ENCODE results near the gene FLVCR2. TPM values are rescaled to one million over a fixed set of nuclear protein-coding genes. Genes with fewer than 3 reads are reported as not detected.

Gene FLVCR2
- total RNA-seq, 4 donors from 2014 or later, result 4.3 to 9.1 (median 6.3) TPM

DNA sequence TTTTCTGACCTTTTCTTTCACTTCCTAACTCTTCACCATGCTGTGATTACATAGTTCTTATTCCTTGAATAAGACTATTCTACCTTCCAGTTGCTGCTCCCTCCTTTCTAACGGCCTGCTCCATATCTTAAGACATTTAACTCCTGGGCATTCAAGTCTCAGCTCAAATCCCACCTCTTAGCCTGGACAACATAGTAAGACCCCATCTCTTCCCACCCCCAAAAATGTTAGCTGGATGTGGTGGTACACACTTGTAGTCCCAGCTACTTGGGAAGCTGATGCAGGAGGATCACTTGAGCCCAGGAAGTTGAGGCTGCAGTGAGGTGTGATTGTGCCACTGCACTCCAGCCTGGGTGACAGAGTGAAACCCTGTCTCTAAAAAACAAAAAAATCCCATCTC, 71.4 kb downstream of the FLVCR2 start:
- intact Hi-C loops (cut with DNase I), result no loop called here

DNA sequence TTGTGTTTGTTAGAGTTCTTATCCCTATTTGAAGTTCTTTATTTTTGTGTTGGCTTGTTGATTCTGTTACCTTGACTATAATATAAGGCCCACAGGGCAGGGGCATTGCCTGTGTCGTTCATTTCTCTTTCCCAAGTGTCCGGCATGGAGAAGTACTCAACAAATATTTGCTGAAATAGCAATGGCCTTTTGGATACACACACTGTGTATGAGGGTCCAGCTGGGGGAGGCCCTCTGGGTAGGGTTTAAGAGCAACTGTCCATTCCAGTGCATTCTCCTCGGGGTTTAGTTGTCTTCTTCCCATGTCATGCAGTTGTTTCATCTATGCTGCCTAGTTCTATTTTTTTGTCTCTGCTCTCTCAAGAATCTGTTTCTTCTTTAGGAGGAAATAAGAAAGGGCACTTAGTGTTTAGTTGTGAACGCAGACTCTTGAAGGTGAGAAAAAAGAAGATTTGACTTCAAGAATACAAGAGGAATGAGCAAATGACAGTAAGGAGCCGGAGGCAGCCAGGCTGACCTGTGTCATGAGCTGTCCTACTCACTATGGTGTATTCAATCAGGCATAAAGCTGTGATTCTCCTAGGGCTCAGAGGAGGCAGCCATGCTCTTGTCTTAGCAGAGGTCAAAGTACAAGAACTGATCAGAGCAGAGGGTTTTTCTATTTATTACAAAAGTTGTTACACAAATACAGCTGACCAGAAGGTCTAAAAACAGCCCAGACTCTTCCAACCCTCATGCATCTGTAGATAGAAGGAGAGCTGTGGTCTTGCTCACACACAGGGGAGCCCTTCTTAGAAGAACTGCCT, 72.0 kb downstream of the FLVCR2 start:
- TF ChIP-seq POLR2A (IDR thresholded peaks at IDR 0.05), result no peak
- TF ChIP-seq, protein P1, sequence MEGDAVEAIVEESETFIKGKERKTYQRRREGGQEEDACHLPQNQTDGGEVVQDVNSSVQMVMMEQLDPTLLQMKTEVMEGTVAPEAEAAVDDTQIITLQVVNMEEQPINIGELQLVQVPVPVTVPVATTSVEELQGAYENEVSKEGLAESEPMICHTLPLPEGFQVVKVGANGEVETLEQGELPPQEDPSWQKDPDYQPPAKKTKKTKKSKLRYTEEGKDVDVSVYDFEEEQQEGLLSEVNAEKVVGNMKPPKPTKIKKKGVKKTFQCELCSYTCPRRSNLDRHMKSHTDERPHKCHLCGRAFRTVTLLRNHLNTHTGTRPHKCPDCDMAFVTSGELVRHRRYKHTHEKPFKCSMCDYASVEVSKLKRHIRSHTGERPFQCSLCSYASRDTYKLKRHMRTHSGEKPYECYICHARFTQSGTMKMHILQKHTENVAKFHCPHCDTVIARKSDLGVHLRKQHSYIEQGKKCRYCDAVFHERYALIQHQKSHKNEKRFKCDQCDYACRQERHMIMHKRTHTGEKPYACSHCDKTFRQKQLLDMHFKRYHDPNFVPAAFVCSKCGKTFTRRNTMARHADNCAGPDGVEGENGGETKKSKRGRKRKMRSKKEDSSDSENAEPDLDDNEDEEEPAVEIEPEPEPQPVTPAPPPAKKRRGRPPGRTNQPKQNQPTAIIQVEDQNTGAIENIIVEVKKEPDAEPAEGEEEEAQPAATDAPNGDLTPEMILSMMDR (IDR thresholded peaks at IDR 0.05), result no peak
- 71 to 76% methylated on average over 5 of the region's 5 CpGs for WGBS, 2 donors
- Histone ChIP-seq H3K4me1 (peaks cover 44 to 58% of the 10 kb centered on the region in 2 donors), H3K27ac (peak overlapping the region; percentile 17 to 88 (median 80)), H3K36me3 (peaks cover 4 to 11% of the 10 kb centered on the region in 2 donors), H3K4me3 (replicated peaks in 1 of 3) (no peak overlapping the region), H3K9me3 (no peaks in the 10 kb centered on the region), H3K27me3 (no peaks in the 10 kb centered on the region)
- peak in 1 of 2 donors; percentile 10 for DNase-seq
- intact Hi-C loops (cut with DNase I), result no loop called here

More for the DNA sequence above, 71.4 kb downstream of the FLVCR2 start:
- WGBS, 2 donors, result 96 to 98% methylated on average over 1 of the region's 1 CpG
- Histone ChIP-seq H3K27ac (peak overlapping the region; percentile 3 to 88 (median 80)), H3K36me3 (peaks cover 4 to 11% of the 10 kb centered on the region in 2 donors), H3K27me3 (no peaks in the 10 kb centered on the region), H3K9me3 (no peaks in the 10 kb centered on the region), H3K4me1 (peaks cover 44 to 61% of the 10 kb centered on the region in 2 donors), H3K4me3 (replicated peaks in 1 of 3) (no peak overlapping the region)
- TF ChIP-seq POLR2A (IDR thresholded peaks at IDR 0.05), result no peak
- TF ChIP-seq, protein P1 (IDR thresholded peaks at IDR 0.05), result no peak
- DNase-seq, result no peak

DNA sequence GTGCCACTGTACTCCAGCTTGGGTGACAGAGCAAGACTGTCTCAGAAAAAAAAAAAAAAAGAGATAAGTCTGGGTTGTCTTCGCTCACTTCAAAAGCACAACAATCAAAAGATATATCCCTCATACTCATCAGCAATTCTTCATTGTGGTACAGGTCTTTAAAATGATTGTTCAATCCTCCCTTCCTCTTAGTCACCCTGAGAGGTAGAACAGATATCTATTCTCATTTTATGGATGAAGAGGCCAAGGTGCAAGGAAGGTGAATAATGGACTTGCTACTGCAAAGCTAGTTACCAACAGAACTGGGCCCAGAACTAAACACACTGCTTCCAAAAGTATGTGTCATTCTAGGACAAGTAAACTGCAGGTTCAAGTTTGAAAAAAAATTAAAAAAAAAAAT, 75.1 kb downstream of the FLVCR2 start:
- no peak for DNase-seq

DNA sequence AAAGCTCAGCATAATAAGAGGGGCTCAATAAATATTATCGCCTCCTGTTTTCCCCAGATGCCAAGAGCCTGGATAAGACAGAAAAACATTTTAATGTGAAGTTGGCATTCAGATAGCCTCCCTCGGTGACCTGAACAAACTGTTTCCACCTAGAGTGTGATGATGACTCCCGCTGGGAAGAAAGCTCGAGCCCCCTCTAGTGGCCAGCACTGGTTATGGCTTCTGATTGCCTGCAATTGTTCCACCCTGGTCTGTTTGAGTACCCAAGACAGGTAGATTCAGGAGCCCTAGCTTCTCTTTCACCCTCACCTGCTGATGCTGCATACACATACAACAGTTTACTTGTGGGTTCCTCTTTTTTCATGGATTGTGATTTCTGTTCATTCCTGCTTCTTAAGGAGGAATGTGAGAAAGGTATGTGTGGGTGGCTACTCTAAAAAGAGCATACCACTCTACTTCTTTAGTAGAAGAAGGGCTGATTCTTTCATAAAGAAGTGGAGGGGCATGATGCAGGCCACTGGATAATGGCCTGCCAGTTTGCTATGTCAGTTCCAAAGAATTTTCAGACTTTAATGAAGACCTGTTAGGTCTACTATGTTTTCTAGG, 75.8 kb downstream of the FLVCR2 start:
- no peaks in the 10 kb centered on the region for H3K9me3 ChIP-seq
- TF ChIP-seq, protein P1 (IDR thresholded peaks at IDR 0.05), result peak; percentile 88 to 98 (median 94)
- TF ChIP-seq POLR2A (IDR thresholded peaks at IDR 0.05), result no peak
- H3K27ac ChIP-seq, result no peak overlapping the region
- no peak overlapping the region for H3K4me3 ChIP-seq (replicated peaks in 1 of 3)
- peaks cover 8 to 16% of the 10 kb centered on the region in 2 donors for H3K36me3 ChIP-seq
- intact Hi-C loops (cut with DNase I), result loop anchor here (2.0 kb wide), 1 partner anchor 73 kb away; no protein-coding TSS in a partner anchor
- 6 to 8% methylated on average over 4 of the region's 4 CpGs for WGBS, 2 donors
- H3K27me3 ChIP-seq, result no peaks in the 10 kb centered on the region
- peaks cover 13 to 26% of the 10 kb centered on the region in 2 donors for H3K4me1 ChIP-seq
- peak; percentile 85 to 90 for DNase-seq

More for the DNA sequence above, 75.1 kb downstream of the FLVCR2 start:
- Histone ChIP-seq H3K4me1 (peaks cover 18 to 29% of the 10 kb centered on the region in 2 donors), H3K27me3 (no peaks in the 10 kb centered on the region), H3K4me3 (replicated peaks in 1 of 3) (no peak overlapping the region), H3K36me3 (peaks cover 8 to 16% of the 10 kb centered on the region in 2 donors), H3K27ac (no peak overlapping the region), H3K9me3 (no peaks in the 10 kb centered on the region)
- TF ChIP-seq, protein P1 (IDR thresholded peaks at IDR 0.05), result no peak
- no peak for TF ChIP-seq POLR2A (IDR thresholded peaks at IDR 0.05)
- intact Hi-C loops (cut with DNase I), result no loop called here
- WGBS, 2 donors, result 90 to 93% methylated on average over 1 of the region's 1 CpG
